Ovary (tissue), 3 donors: Measurements from ENCODE around the gene CHAMP1.

ENCODE experiments used
- POLR2A ChIP-seq: fragments of 450-650 bp; IDR thresholded peaks from one replicate; pipeline ENCODE4 v1.6.1; 2017; ENCODE audit warnings: antibody characterized with exemption, mild to moderate bottlenecking, moderate library complexity
- TF ChIP-seq, protein P1 (sequence below), 3 donors: fragments of 450-650 bp in 2 of 3; fragments of 200-600 bp in 1 of 3; IDR thresholded peaks; one replicate each; pipeline versions ENCODE4 v1.5.1 to v1.8.0; 2016 to 2022; ENCODE audit warnings: antibody characterized with exemption in 3 of 3, mild to moderate bottlenecking in 1 of 3
- donor health status: DM: no; HTN: no; CAD: no.

DNA sequence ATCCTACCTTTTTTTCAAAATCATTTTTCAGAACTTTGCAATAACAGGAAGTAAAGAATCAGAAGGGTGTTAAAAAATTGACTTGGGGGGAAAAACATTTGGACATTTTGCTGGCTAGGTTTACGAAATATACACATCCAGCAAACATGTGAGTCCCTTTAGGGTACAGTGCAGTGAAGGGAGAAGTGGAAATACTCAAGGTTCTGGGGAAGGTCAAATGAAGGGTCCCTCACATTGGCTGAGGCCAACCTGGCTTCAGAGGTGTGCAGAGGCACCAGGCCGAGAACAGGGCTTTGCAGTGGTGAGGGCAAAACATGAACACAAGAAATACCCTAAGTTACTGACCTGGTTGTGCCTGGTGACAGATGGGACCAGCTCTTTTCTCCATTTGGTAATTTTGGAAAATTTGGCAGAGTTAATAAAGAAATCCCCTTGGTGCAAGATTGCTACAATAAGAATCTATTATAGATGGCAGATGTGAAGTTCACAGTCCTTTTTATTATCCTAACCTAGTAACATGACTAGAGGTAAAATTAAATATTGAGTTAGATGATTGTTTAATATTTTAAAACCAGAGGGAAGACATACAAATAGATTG lies 34.4 kb upstream of the CHAMP1 start:
- TF ChIP-seq, protein P1, sequence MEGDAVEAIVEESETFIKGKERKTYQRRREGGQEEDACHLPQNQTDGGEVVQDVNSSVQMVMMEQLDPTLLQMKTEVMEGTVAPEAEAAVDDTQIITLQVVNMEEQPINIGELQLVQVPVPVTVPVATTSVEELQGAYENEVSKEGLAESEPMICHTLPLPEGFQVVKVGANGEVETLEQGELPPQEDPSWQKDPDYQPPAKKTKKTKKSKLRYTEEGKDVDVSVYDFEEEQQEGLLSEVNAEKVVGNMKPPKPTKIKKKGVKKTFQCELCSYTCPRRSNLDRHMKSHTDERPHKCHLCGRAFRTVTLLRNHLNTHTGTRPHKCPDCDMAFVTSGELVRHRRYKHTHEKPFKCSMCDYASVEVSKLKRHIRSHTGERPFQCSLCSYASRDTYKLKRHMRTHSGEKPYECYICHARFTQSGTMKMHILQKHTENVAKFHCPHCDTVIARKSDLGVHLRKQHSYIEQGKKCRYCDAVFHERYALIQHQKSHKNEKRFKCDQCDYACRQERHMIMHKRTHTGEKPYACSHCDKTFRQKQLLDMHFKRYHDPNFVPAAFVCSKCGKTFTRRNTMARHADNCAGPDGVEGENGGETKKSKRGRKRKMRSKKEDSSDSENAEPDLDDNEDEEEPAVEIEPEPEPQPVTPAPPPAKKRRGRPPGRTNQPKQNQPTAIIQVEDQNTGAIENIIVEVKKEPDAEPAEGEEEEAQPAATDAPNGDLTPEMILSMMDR (IDR thresholded peaks at IDR 0.05): no peak
- TF ChIP-seq POLR2A: no peak
